Measurements from ENCODE around the gene GOPC. TPM values are rescaled to one million over a fixed set of nuclear protein-coding genes. Genes with fewer than 3 reads are reported as not detected.
"Not testable (repeated sequence)": the region's sequence is repeated elsewhere in the genome, so short reads cannot be mapped to it uniquely, and the experiment has no call there.

GOPC gene
- 10 to 100 TPM in 1 of 2 donors, 1 to 10 TPM in 1; 6.7 to 15.0 TPM for total RNA-seq

DNA sequence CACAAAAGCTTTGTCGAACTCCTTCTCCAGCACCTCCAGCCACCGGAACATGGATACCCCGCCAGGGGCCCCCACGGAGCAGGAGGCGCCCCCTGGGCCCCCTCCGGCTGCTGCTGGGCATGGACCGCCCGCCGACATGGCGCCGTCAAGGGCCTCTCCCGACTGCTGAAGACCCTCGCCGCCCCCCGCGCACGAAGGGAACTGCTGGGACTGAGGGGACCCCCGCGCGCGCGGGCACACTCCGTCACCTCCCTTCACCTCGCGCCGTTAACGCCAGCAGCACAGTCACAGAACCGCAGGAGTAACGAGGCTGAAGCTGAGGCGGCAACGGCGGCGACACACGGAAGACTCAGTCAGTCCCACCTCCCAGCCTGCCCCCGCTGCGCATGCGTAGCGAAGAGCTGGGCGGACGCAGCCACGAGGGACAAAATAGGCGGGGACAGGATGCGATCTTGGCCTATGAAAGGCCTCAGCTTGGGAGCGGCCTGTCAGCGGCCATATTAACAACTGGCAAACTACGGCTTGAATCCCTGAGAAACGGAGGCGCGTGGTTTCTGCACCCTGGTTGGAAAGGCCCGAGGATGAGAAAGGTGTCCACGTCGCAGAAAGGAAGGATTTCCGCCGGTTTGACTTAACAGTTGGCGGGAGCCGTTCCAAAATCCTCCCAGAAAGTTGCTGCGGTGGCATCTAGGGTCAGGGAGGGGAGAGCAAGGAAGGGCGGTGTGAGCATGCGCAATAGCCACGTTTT, at the start of gene GOPC:
GOPC (minus strand) TSS at position 361 of the 748 bp plus-strand sequence; CDS start at position 138, 223 bp downstream.
- H3K36me3 Mint-ChIP-seq: peaks cover 28 to 35% of the 10 kb centered on the region in 2 donors
- DNase-seq (ENCODE audit: low spot score in 2 of 2): peak; percentile 85 to 97
- peak; percentile 96 to 97 for ATAC-seq
- H3K27ac Mint-ChIP-seq: peak within 1 kb of the TSS; percentile 94 to 99
- peaks cover 0 to 5% of the 10 kb centered on the region in 2 donors for H3K9me3 Mint-ChIP-seq

DNA sequence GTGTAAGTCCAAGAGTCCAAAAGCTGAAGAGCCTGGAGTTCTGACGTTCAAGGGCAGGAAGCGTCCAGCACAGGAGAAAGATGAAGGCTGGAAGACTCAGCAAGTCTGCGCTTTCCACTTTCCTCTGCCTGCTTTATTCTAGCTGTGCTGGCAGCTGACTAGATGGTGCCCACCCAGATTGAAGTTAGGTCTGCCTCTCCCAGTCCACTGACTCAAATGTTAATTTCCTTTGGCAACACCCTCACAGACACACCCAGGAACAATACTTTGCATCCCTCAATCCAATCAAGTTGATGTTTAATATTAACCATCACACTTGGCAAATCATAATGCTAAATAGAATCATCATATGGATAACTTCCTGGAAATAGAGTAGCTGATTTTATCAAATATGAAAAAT, 49.7 kb upstream of the GOPC start:
- not testable (repeated sequence) for ATAC-seq

DNA sequence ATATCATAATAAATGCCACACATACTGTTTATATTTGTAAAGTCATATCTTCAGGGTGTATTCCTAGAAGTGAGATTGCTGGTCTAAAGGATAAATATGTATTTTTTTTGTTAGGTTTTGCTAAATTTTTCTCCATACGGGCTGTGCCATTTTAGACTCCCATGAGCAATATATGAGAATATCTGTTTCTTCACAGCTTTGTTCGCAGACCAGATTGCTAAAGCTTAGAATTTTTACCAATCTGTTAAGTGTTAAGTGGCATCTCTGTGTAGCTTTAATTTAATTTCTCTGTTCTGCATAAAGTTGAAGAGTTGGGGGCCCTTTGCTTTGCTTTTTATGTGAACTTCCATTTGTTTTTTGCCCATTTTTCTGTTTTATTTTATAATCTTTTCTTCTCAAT, 40.7 kb upstream of the GOPC start:
- Mint-ChIP-seq H3K9me3 (peaks cover 3 to 4% of the 10 kb centered on the region in 2 donors), H3K36me3 (peaks cover 0 to 4% of the 10 kb centered on the region in 2 donors), H3K27ac (no peak overlapping the region)
- ATAC-seq (no peak), DNase-seq (ENCODE audit: low spot score in 2 of 2) (no peak)

More for the DNA sequence above, 49.7 kb upstream of the GOPC start:
- not testable (repeated sequence) for DNase-seq (ENCODE audit: low spot score in 2 of 2); H3K9me3 Mint-ChIP-seq; H3K27ac Mint-ChIP-seq; H3K36me3 Mint-ChIP-seq

DNA sequence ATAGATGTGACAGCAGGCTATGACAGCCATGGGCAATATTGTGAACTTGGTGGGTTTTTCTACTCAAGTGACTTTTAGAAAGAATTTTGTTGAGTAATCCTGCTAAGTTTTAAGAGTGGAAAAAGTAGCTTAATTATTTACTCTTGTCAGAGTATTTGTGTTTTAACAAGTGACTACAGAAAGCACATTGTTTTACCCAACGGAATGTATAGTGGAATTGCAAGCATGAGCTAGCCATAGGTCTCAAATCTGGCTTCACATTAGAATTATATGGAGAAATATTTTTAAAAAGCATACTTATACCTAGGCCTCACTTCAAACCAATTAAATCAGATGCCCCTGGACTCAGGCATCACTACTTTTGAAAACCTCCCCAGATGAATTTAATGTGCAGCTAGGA, 35.5 kb upstream of the GOPC start:
- ATAC-seq (no peak), DNase-seq (ENCODE audit: low spot score in 2 of 2) (no peak)
- H3K36me3 Mint-ChIP-seq: peaks cover 0 to 7% of the 10 kb centered on the region in 2 donors
- H3K9me3 Mint-ChIP-seq: peaks cover 3 to 4% of the 10 kb centered on the region in 2 donors
- H3K27ac Mint-ChIP-seq: no peak overlapping the region

DNA sequence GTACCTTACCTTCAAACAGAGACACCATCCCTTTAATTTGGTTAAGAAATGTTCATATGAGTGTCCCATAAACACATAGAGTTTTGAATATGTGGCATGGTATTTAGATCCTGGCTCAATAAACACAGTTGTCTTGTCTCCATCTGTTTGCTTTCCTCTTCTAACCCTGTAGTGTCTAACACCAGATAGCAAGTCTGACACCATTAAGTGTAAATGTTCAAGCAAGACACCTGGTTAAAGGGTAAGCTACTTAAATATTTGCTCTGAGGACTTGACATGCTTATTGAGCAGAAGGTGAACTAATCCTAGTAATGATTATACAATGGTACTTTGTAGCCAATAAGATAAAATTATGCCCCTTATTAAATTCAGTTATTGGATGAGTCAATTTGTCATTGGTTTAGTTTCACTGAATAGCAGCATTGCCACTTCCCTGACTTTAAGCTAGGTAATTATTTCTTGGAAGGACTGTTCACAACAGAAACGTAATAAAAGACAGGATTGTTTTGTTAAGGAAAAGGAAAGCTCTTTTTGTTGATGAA, 26.9 kb upstream of the GOPC start:
- peaks cover under 1 to 6% of the 10 kb centered on the region in 2 donors for H3K36me3 Mint-ChIP-seq
- ATAC-seq (no peak), DNase-seq (ENCODE audit: low spot score in 2 of 2) (no peak)
- H3K9me3 Mint-ChIP-seq: peaks cover 3 to 5% of the 10 kb centered on the region in 2 donors
- H3K27ac Mint-ChIP-seq: no peak overlapping the region

DNA sequence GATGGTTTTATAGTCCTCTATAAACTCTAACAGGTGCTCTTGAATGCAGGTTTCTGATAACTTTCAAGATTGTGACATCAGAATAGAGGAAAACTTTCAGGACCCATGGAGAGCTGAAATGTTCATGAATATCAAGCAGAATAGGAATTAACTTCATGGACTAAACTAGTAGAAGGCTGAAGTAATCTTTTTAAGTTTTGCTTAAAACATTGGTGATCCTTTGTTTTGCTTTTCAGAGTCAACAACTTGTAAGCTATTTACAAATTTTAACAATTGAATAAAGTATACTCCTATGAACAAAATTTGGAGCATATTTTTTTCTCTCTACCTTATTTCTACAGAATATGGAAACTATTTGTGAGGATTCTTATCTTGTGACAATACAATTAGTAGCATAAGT, 25.2 kb upstream of the GOPC start:
- H3K9me3 Mint-ChIP-seq: peaks cover 3 to 13% of the 10 kb centered on the region in 2 donors
- H3K27ac Mint-ChIP-seq: no peak overlapping the region
- ATAC-seq: no peak
- H3K36me3 Mint-ChIP-seq: peaks cover 10 to 16% of the 10 kb centered on the region in 2 donors
- no peak for DNase-seq (ENCODE audit: low spot score in 2 of 2)

DNA sequence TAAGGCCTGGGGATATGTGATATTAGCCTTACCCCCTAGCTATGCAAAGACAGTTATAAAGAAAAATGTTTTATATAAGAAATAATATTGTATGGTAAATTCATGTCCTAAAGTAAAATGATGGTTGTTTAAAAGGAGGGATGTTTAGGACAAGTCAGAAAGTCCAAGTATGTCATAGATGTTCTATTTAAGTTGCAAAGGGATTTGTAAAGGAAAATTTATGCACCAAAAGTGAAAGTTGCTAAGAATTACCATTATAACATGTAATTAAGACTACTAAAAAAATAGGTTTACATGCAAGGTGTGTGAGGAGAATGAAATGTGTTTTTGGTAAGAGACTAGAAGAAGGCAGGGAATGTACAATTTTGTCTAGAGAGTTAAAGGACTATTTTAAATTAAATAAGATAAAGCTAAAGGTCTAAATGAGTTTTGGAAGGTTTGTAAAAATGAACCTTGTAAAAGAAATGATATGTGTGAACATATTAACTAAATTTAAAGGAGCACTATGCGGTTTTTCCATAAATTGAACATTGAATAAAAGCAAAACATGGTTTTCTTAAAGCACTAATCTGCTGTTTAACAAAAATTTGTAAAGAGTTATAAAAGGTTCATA, 22.7 kb upstream of the GOPC start:
- Mint-ChIP-seq H3K9me3 (peaks cover 3 to 13% of the 10 kb centered on the region in 2 donors), H3K36me3 (peaks cover 10 to 16% of the 10 kb centered on the region in 2 donors), H3K27ac (no peak overlapping the region)
- DNase-seq (ENCODE audit: low spot score in 2 of 2): no peak
- ATAC-seq: no peak

DNA sequence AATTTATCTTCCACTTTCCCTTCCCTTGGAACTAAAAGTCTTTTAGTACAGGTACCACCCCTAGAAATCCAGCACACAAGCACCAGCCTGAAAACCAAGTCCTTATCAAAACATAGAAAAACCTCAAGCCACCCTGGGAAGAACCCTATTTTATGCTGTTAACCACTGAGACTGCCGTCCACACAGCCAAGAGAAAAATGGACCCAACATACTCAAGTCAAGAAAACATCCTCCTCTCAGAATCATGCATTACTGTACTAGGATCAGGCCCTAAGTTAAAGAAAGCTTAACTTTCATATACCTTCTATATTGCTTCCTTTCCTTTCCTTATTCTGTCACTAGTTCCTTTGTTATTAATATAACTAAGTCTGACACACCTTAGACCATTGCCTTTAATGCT, 16.9 kb upstream of the GOPC start:
- Mint-ChIP-seq H3K9me3 (peaks cover 17 to 27% of the 10 kb centered on the region in 2 donors), H3K27ac (no peak overlapping the region), H3K36me3 (peaks cover 18 to 23% of the 10 kb centered on the region in 2 donors)
- peak in 1 of 2 donors; percentile 28 for ATAC-seq
- no peak for DNase-seq (ENCODE audit: low spot score in 2 of 2)

DNA sequence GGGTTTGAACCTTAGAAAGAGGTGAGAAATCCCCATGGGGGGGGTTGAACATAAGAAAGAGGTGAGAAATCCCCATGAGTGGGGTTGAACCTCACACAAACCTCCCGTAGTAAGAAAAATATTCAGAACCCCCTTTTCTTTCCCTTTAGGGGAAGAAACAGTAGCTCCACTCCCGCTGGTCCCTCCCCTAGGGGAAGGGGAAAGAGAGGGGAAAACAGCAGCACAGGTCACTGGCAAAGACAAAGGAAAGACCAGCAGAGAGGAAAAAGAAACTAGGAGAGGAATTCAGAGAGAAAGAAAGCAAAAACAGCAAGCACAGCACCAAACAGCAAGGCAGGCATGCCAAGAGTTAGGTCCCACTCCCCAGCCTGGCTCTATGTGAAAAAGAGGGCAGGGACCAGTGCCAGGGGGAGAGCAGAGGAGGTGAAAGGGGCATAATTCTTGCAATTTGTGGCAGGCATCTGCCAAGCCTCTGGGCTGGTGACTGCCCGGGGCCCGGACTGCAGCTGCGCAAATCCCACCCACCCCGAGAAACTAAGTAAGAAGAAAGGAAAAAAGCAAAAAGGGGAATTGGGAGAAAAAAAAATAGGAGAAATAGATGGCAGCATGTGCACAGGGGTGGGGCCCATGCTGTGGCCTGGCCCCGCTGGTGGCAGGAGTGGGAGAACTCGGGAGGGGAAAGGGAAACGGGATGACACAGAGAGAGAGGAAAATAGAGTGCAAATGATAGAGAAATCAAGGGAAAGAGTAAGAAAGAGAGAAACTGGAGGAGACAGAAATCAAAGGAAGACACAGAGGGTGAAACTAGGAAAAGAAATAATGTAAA, 15.1 kb upstream of the GOPC start:
- H3K27ac Mint-ChIP-seq: peak overlapping the region in 1 of 2 donors; percentile 62
- DNase-seq (ENCODE audit: low spot score in 2 of 2): no peak
- ATAC-seq: peak in 1 of 2 donors; percentile 58

DNA sequence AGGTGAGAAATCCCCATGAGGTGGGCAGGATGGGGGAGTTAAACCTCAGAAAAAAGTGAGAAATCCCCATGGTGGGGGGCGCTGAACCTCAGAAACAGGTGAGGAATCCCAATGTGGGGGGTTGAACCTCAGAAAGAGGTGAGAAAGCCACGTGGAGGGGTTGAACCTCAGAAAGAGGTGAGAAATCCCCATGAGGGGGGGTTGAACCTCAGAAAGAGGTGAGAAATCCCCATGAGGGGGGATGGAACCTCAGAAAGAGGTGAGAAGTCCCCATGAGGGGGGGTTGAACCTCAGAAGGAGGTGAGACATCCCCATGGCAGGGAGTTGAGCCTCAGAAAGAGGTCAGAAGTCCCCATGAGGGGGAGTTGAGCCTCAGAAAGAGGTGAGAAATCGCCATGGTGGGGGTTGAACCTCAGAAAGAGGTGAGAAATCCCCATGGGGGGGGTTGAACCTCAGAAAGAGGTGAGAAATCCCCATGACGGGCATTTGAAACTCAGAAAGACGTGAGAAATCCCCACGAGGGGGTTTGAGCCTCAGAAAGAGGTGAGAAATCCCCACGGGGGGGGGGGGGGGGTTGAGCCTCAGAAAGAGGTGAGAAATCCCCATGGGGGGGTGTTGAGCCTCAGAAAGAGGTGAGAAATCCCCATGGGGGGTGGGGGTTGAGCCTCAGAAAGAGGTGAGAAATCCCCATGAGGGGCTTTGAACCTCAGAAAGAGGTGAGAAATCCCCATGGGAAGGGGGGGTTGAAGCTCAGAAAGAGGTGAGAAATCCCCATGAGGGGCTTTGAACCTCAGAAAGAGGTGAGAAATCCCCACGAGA, 14.3 kb upstream of the GOPC start:
- peaks cover 8 to 13% of the 10 kb centered on the region in 2 donors for H3K36me3 Mint-ChIP-seq
- H3K27ac Mint-ChIP-seq: peak overlapping the region; percentile 82 to 84
- peaks cover 17 to 19% of the 10 kb centered on the region in 2 donors for H3K9me3 Mint-ChIP-seq
- DNase-seq (ENCODE audit: low spot score in 2 of 2) (peak in 1 of 2 donors; percentile 64), ATAC-seq (peak in 1 of 2 donors; percentile 75)

More for the DNA sequence above, 15.1 kb upstream of the GOPC start:
- peaks cover 17 to 19% of the 10 kb centered on the region in 2 donors for H3K9me3 Mint-ChIP-seq
- H3K36me3 Mint-ChIP-seq: peaks cover 8 to 13% of the 10 kb centered on the region in 2 donors

DNA sequence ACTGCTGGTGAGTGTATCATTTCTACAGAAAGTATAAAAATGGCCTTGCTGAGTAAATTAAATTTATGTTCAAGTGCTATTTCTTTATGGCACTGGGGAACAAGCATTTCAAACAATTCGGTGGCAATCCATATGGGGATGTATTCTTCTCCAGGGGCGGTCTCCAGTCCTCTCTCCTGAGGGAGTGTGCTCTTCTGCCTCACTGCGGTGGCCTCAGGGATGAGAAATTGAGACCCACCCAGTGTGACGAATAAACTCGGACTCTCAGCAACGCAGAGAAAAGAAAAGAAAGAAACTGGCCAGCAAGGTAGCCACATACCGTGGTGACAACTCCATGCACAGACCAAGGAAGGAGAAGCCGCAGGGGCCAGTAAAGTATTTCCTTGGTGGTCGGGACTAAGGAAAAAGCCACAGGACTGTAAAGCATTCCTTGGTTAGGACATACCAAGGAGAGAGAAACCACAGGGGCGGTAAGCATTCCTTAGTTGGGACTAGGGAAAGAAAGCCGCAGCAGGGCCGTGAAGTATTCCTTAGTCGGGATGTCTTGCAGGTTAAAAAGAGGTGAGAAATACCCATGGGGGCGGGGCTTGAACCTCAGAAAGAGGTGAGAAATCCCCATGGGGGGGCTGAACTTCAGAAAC, 13.6 kb upstream of the GOPC start:
- Mint-ChIP-seq H3K36me3 (peaks cover 8 to 13% of the 10 kb centered on the region in 2 donors), H3K27ac (peak overlapping the region; percentile 82 to 84), H3K9me3 (peaks cover 17 to 19% of the 10 kb centered on the region in 2 donors)
- ATAC-seq (no peak), DNase-seq (ENCODE audit: low spot score in 2 of 2) (no peak)

DNA sequence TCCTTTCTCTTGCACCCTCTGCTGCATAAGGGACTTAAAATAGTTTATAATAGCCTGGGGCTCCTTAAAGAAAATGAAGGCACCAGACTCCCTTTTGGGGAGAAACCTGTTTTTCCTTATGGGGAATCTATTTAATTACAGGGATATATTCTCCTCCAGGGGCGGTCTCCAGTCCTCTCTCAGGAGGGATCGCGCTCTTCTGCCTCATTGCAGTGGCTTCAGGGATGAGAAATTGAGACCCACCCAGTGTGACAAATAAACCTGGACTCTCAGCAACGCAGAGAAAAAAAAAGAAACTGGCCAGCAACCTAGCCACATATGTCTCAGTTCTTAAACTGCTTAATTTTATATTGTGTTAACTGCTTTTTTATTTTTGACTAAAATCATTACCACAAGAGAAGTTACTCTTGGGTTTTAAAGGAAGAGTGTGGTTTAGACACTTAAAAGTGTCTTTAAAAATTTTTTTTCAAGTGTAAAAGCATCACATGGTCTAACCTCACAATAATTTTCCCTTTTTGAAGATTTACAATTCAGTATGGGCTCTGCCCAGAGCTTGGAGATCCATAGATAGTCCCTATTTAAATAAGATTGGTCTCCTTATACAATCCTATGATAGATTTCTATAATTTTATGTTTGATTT, 11.7 kb upstream of the GOPC start:
- no peak overlapping the region for H3K27ac Mint-ChIP-seq

DNA sequence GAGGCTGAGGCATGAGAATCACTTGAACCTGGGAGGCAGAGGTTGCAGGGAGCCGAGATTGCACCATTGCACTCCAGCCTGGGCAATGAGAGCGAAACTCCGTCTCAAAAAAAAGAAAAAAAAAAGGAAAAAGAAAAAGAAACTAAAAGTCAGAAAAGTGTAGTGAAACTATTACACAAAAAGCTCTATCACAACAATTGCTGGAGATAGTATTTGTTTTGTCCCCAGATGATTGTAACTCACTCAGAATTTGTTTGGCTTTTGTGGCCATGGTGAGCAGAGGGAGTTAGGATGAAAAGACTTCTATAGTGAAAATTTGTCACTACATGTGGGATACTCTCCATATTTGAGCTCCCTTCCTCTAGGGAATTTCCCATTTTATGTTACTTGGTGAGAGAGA, 5.2 kb upstream of the GOPC start:
- ATAC-seq (no peak), DNase-seq (ENCODE audit: low spot score in 2 of 2) (no peak)
- Mint-ChIP-seq H3K27ac (no peak overlapping the region), H3K36me3 (peaks cover 1% of the 10 kb centered on the region in 2 donors), H3K9me3 (no peaks in the 10 kb centered on the region)

More for the DNA sequence above, 11.7 kb upstream of the GOPC start:
- DNase-seq (ENCODE audit: low spot score in 2 of 2) (no peak), ATAC-seq (no peak)
- Mint-ChIP-seq H3K36me3 (peaks cover 8 to 13% of the 10 kb centered on the region in 2 donors), H3K9me3 (peaks cover 17 to 19% of the 10 kb centered on the region in 2 donors)

DNA sequence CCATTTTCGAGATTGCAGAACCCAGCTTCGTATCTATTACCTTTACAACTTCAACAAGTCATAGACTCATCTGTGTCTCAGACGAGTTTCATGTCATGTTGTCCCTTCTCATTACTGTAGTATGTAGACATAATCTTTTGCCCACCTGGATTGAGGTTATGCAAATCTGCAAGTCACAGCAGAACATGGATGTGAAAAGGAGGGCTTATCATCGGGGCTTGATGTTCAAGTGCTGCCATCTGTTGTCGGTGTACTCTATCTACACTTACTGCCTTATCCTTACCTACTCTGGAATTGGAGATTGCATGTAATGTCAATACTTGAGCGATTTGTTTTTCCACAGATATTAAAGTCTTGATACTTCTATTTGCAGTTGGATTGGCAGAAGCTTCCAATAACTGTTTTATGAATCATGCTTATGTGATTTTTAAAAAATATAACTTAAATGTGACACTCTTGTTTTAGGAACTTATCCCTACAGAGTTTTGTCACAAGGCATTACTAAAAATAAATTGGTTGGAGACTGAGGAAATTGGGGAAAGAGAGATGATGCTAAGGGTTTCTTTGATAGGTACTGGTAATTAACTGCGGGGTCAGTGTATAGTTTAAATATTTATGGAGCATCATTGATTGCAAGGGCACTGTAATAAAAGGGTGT, 3.0 kb upstream of the GOPC start:
- H3K9me3 Mint-ChIP-seq: no peaks in the 10 kb centered on the region
- peak in 1 of 2 donors; percentile 31 for ATAC-seq
- DNase-seq (ENCODE audit: low spot score in 2 of 2): peak in 1 of 2 donors; percentile 23
- peaks cover 10 to 14% of the 10 kb centered on the region in 2 donors for H3K36me3 Mint-ChIP-seq
- no peak overlapping the region for H3K27ac Mint-ChIP-seq

Measured in activated naive CD4-positive, alpha-beta T cell treated with anti-CD3 and anti-CD28 coated beads, Interleukin-2, amount 50 U/mL, for 72 hours (primary cell).